ENCODE measurements around the gene VPS8. TPM values are rescaled to one million over a fixed set of nuclear protein-coding genes. Genes with fewer than 3 reads are reported as not detected.
"Not testable (repeated sequence)": the region's sequence is repeated elsewhere in the genome, so short reads cannot be mapped to it uniquely, and the experiment has no call there.

Gene VPS8
- total and polyA plus RNA-seq, 2 of the 8 experiments (the other 6 are each of a cell fraction or from before 2014, with no cell fraction given): 13.0 to 41.0 TPM

DNA sequence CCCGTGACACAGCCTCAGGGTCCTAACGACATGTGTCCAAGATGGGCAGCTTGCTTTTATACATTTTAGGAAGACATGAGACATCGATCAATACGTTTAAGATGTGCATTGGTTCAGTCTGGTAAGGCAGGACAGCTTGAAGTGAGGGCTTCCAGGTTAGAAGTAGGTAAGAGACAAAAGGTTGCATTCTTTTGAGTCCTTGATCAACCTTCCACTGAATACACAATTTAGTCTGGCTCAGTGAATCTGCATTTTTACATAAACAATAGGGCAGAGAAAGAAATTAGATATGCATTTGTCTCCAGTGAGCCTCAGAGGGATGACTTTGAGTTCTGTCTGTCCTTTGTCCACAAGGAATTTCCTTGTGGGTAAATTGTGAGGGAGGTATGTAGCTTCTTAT is 95.1 kb downstream of the VPS8 start:
- POLR2A ChIA-PET (ENCODE audit: partially characterized antibody): interaction anchor here (1.4 kb wide), 1 partner anchor 28 kb away, joined by 3 read pairs; no protein-coding TSS in a partner anchor
- H3K79me2 ChIP-seq (ENCODE audit: control insufficient read depth in 1 of 2, insufficient read depth in 2 of 2, low read length in 2 of 2); FAIRE-seq; H3K4ac ChIP-seq (replicated peaks; ENCODE audit: insufficient read length, low read depth, low read length); H3K14ac ChIP-seq (ENCODE audit: insufficient read length); H4K8ac ChIP-seq (ENCODE audit: extremely low read depth, insufficient read depth, low read length); H3K56ac ChIP-seq (replicated peaks; ENCODE audit: insufficient read length, low read depth, low read length); H2BK15ac ChIP-seq (ENCODE audit: low read length); DNase-seq (ENCODE audit: low read depth in 1 of 2, low spot score in 2 of 2); H3K23me2 ChIP-seq (ENCODE audit: low read depth, low read length); H3K9me3 ChIP-seq (ENCODE audit: insufficient read depth in 2 of 2, low read depth in 1 of 2, low read length in 1 of 2); H3K23ac ChIP-seq (ENCODE audit: insufficient read length); H3K18ac ChIP-seq (ENCODE audit: extremely low read depth, low read length); H3K27me3 ChIP-seq (replicated peaks in 1 of 4; ENCODE audit: control insufficient read depth in 3 of 4, extremely low read depth in 1 of 4, insufficient read depth in 3 of 4, low read length in 3 of 4); H3K4me3 ChIP-seq (ENCODE audit: extremely low read depth in 1 of 4, insufficient read depth in 2 of 4, low read depth in 3 of 4, low read length in 4 of 4); H3K27ac ChIP-seq (ENCODE audit: low read depth, low read length); H3K79me1 ChIP-seq (ENCODE audit: low read depth, low read length); H2BK12ac ChIP-seq (ENCODE audit: low read depth, low read length); H2AFZ ChIP-seq (ENCODE audit: low read length); H3K9ac ChIP-seq (replicated peaks in 1 of 4; ENCODE audit: extremely low read depth in 1 of 4, low read depth in 3 of 4, low read length in 3 of 4); H3K36me3 ChIP-seq (ENCODE audit: control insufficient read depth in 2 of 4, insufficient read depth in 4 of 4, low read length in 3 of 4); H4K20me1 ChIP-seq (replicated peaks in 1 of 2; ENCODE audit: control insufficient read depth in 1 of 2, insufficient read depth in 2 of 2, low read length in 2 of 2); H4K5ac ChIP-seq (ENCODE audit: insufficient read length, low read depth, low read length): not testable (repeated sequence)
- peak overlapping the region; percentile 84; the same call in 1 of the 2 replicates for H2BK5ac ChIP-seq (ENCODE audit: low read depth, low read length)
- peak overlapping the region; percentile 43; the same call in 1 of the 2 replicates for H2BK20ac ChIP-seq (ENCODE audit: low read length)
- CTCF ChIA-PET (ENCODE audit: partially characterized antibody): interaction anchor here (0.6 kb wide), 1 partner anchor 18 kb away, joined by 3 read pairs; no protein-coding TSS in a partner anchor
- peak overlapping the region; percentile 65 for H4K91ac ChIP-seq (replicated peaks; ENCODE audit: insufficient read length, low read length)
- peak overlapping the region; percentile 77 for H2BK120ac ChIP-seq (replicated peaks; ENCODE audit: low read depth, low read length)
- peak overlapping the region; percentile 98; the same call in 1 of the 2 replicates for H2AK5ac ChIP-seq (ENCODE audit: low read depth, low read length)
- 72% methylated on average over 4 of the region's 4 CpGs; no CpG with 5 or more reads in 1 of the 2 experiments for WGBS, 2 experiments (ENCODE audit: extremely low coverage in 1 of 2, insufficient coverage in 1 of 2, insufficient read length in 1 of 2, insufficient replicate concordance in 2 of 2, low coverage in 1 of 2, low lambda C conversion rate in 2 of 2, missing lambda C conversion rate in 1 of 2)
- peaks cover 19 to 32% (median 27%) of the 10 kb centered on the region in 4 experiments for H3K4me1 ChIP-seq (replicated peaks in 1 of 4; ENCODE audit: control insufficient read depth in 3 of 4, insufficient read depth in 4 of 4, low read length in 3 of 4)
- peak overlapping the region in 1 of 2 experiments; percentile 48; a peak in 2 of 4 replicates for H3K4me2 ChIP-seq (ENCODE audit: insufficient read depth in 1 of 2, low read depth in 2 of 2, low read length in 2 of 2)
